Neuronal stem cell (in vitro differentiated cells): ENCODE data around the gene RUNX2.

Source experiments
- DNase-seq: peaks from one replicate; pipeline ENCODE4 v3.0.0-alpha.2; 2013; ENCODE audit warnings: low spot score
- H2AFZ ChIP-seq: one replicate; pipeline ENCODE4 v1.6.1; 2013; ENCODE audit warnings: mild to moderate bottlenecking, low read length, inconsistent platforms
- H2AK5ac ChIP-seq: 2 replicates; pipeline ENCODE4 v1.6.1; 2013; ENCODE audit warnings: low read depth, mild to moderate bottlenecking, inconsistent platforms, low read length, moderate library complexity, mixed read lengths
- H2BK120ac ChIP-seq: 2 replicates; pipeline ENCODE4 v1.6.1; 2013; ENCODE audit warnings: low read depth, mild to moderate bottlenecking, inconsistent platforms, low read length, moderate library complexity, mixed read lengths
- H2BK12ac ChIP-seq: one replicate; pipeline ENCODE4 v1.6.1; 2013; ENCODE audit warnings: low read length, inconsistent platforms
- H2BK15ac ChIP-seq: 2 replicates; pipeline ENCODE4 v1.6.1; 2013; ENCODE audit warnings: mild to moderate bottlenecking, low read length, inconsistent platforms, mixed read lengths
- H2BK5ac ChIP-seq: one replicate; pipeline ENCODE4 v1.6.1; 2013; ENCODE audit warnings: inconsistent platforms, mild to moderate bottlenecking, low read length, moderate library complexity
- H3K14ac ChIP-seq: one replicate; pipeline ENCODE4 v1.6.1; 2013; ENCODE audit warnings: low read length, inconsistent platforms
- H3K18ac ChIP-seq: 2 replicates; pipeline ENCODE4 v1.6.1; 2013; ENCODE audit warnings: low read length, inconsistent platforms
- H3K23ac ChIP-seq: 2 replicates; pipeline ENCODE4 v1.6.1; 2013; ENCODE audit warnings: low read depth, mild to moderate bottlenecking, mixed read lengths, low read length, inconsistent platforms; ENCODE audit not compliant: poor library complexity
- H3K27ac ChIP-seq: replicated peaks from 3 replicates; pipeline ENCODE4 v1.5.1; 2013; ENCODE audit warnings: low read length, inconsistent platforms
- H3K27me3 ChIP-seq, 3 experiments: 2 replicates each; pipeline ENCODE4 v1.6.1; 2013; ENCODE audit warnings: low read length in 3 of 3, mild to moderate bottlenecking in 2 of 3, inconsistent platforms in 1 of 3, low read depth in 1 of 3, mixed read lengths in 1 of 3, moderate library complexity in 1 of 3; ENCODE audit not compliant: control insufficient read depth in 3 of 3, insufficient read depth in 3 of 3
- H3K36me3 ChIP-seq, 2 donors: replicated peaks in 1 of 2; 2 replicates each; pipeline ENCODE4 v1.6.1; 2013; ENCODE audit warnings: low read length in 2 of 2; ENCODE audit not compliant: control insufficient read depth in 2 of 2, insufficient read depth in 2 of 2
- H3K4ac ChIP-seq: 2 replicates; pipeline ENCODE4 v1.6.1; 2013; ENCODE audit warnings: inconsistent platforms, mild to moderate bottlenecking, low read length, moderate library complexity
- H3K4me1 ChIP-seq, 2 donors: 1 replicate in 1 of 2; 2 replicates in 1 of 2; pipeline ENCODE4 v1.6.1; 2013; ENCODE audit warnings: low read length in 2 of 2, low read depth in 1 of 2; ENCODE audit not compliant: control insufficient read depth in 2 of 2, insufficient read depth in 1 of 2
- H3K4me2 ChIP-seq: one replicate; pipeline ENCODE4 v1.6.1; 2013; ENCODE audit warnings: mild to moderate bottlenecking, low read length, inconsistent platforms; ENCODE audit not compliant: insufficient read depth, poor library complexity, severe bottlenecking
- H3K4me3 ChIP-seq, 2 donors: 2 replicates each; pipeline ENCODE4 v1.5.1; 2013; ENCODE audit warnings: low read length in 2 of 2, mild to moderate bottlenecking in 2 of 2, inconsistent platforms in 1 of 2, moderate library complexity in 1 of 2
- H3K79me1 ChIP-seq: one replicate; pipeline ENCODE4 v1.6.1; 2013; ENCODE audit warnings: low read depth, mild to moderate bottlenecking, inconsistent platforms, low read length, moderate library complexity
- H3K9ac ChIP-seq: one replicate; pipeline ENCODE4 v1.6.1; 2013; ENCODE audit warnings: mild to moderate bottlenecking, low read depth, low read length, inconsistent platforms; ENCODE audit not compliant: poor library complexity
- H3K9me3 ChIP-seq, 2 donors: replicated peaks in 1 of 2; 2 replicates each; pipeline versions ENCODE3 to v1.6.1; 2013; ENCODE audit warnings: low read length in 2 of 2, mild to moderate bottlenecking in 2 of 2, inconsistent platforms in 1 of 2, low read depth in 1 of 2, mixed read lengths in 1 of 2, moderate library complexity in 1 of 2; ENCODE audit not compliant: control insufficient read depth in 2 of 2, insufficient read depth in 1 of 2
- H4K8ac ChIP-seq: one replicate; pipeline ENCODE4 v1.6.1; 2013; ENCODE audit warnings: low read depth, mild to moderate bottlenecking, inconsistent platforms, low read length, moderate library complexity
- H4K91ac ChIP-seq: one replicate; pipeline ENCODE4 v1.6.1; 2013; ENCODE audit warnings: low read length, low read depth, mild to moderate bottlenecking, inconsistent platforms; ENCODE audit not compliant: poor library complexity
- WGBS, 2 donors: extraction: QIAGEN DNeasy Blood & Tissue Kit; methylation state at CpG; one replicate each; pipeline ENCODE4 v1.1.7; 2013; ENCODE audit warnings: missing lambda C conversion rate in 2 of 2, mixed read lengths in 1 of 2; ENCODE audit not compliant: insufficient read length in 2 of 2, insufficient replicate concordance in 1 of 2; ENCODE audit errors: extremely low coverage in 2 of 2; 5-methylcytosine and 5-hydroxymethylcytosine counted together

Gene RUNX2

GRCh38 chr6:45652416-45652815 lies 324.3 kb downstream of the RUNX2 start:
- Histone ChIP-seq H3K4me3 (no peak overlapping the region), H3K4ac (no peak overlapping the region), H3K9me3 (no peaks in the 10 kb centered on the region), H3K18ac (no peak overlapping the region), H2BK5ac (no peak overlapping the region), H3K14ac (no peak overlapping the region), H2AFZ (no peak overlapping the region), H3K79me1 (no peaks in the 10 kb centered on the region), H2BK12ac (no peak overlapping the region), H3K9ac (no peak overlapping the region), H4K8ac (no peak overlapping the region), H3K36me3 (no peaks in the 10 kb centered on the region), H3K27me3 (no peaks in the 10 kb centered on the region), H4K91ac (no peak overlapping the region), H2AK5ac (no peak overlapping the region), H3K4me1 (no peaks in the 10 kb centered on the region), H2BK15ac (no peak overlapping the region), H3K27ac (no peak overlapping the region), H2BK120ac (no peak overlapping the region), H3K23ac (no peak overlapping the region), H3K4me2 (no peak overlapping the region)
- no peak for DNase-seq
- no CpG with 5 or more reads among the region's 1 CpG for WGBS, 2 donors

GRCh38 chr6:45653117-45653883 lies 325.2 kb downstream of the RUNX2 start:
- Histone ChIP-seq H3K36me3 (no peaks in the 10 kb centered on the region), H2BK15ac (no peak overlapping the region), H3K4me3 (no peak overlapping the region), H3K4me1 (no peaks in the 10 kb centered on the region), H3K14ac (no peak overlapping the region), H3K79me1 (no peaks in the 10 kb centered on the region), H4K91ac (no peak overlapping the region), H3K27me3 (no peaks in the 10 kb centered on the region), H2BK120ac (no peak overlapping the region), H4K8ac (no peak overlapping the region), H2AFZ (no peak overlapping the region), H3K4ac (no peak overlapping the region), H3K18ac (no peak overlapping the region), H2BK5ac (no peak overlapping the region), H3K4me2 (no peak overlapping the region), H2BK12ac (no peak overlapping the region), H3K9me3 (no peaks in the 10 kb centered on the region), H3K27ac (no peak overlapping the region), H2AK5ac (no peak overlapping the region), H3K23ac (no peak overlapping the region), H3K9ac (no peak overlapping the region)
- DNase-seq = no peak
- no CpG with 5 or more reads among the region's 4 CpGs for WGBS, 2 donors

- H3K4me3 ChIP-seq = no peak overlapping the region
- H4K8ac ChIP-seq = no peak overlapping the region
- H3K9me3 ChIP-seq = no peaks in the 10 kb centered on the region
- WGBS, 2 donors = no CpG with 5 or more reads among the region's 2 CpGs
- H2AK5ac ChIP-seq = no peak overlapping the region
- no peak overlapping the region for H3K4ac ChIP-seq
- H2BK15ac ChIP-seq = no peak overlapping the region
- H4K91ac ChIP-seq = no peak overlapping the region
- H2BK12ac ChIP-seq = no peak overlapping the region
- no peak overlapping the region for H3K9ac ChIP-seq
- H3K36me3 ChIP-seq = no peaks in the 10 kb centered on the region
- no peaks in the 10 kb centered on the region for H3K27me3 ChIP-seq
- H3K27ac ChIP-seq = no peak overlapping the region
- H3K23ac ChIP-seq = no peak overlapping the region
- no peak overlapping the region for H3K18ac ChIP-seq
- no peak for DNase-seq
- H2BK5ac ChIP-seq = no peak overlapping the region
- no peaks in the 10 kb centered on the region for H3K4me1 ChIP-seq
- no peak overlapping the region for H2AFZ ChIP-seq
- H2BK120ac ChIP-seq = no peak overlapping the region
- no peak overlapping the region for H3K4me2 ChIP-seq
- no peak overlapping the region for H3K14ac ChIP-seq
- no peaks in the 10 kb centered on the region for H3K79me1 ChIP-seq
Measured at GRCh38 chr6:45654673-45655072, 326.5 kb downstream of the RUNX2 start.

- Histone ChIP-seq H2BK120ac (no peak overlapping the region), H3K27me3 (no peaks in the 10 kb centered on the region), H2BK12ac (no peak overlapping the region), H3K23ac (no peak overlapping the region), H3K14ac (no peak overlapping the region), H3K4ac (no peak overlapping the region), H3K9me3 (no peaks in the 10 kb centered on the region), H3K9ac (no peak overlapping the region), H3K4me2 (no peak overlapping the region), H3K4me3 (no peak overlapping the region), H2AFZ (no peak overlapping the region), H3K36me3 (no peaks in the 10 kb centered on the region), H3K18ac (no peak overlapping the region), H4K8ac (no peak overlapping the region), H2AK5ac (no peak overlapping the region), H4K91ac (no peak overlapping the region), H3K79me1 (no peaks in the 10 kb centered on the region), H3K27ac (no peak overlapping the region), H2BK5ac (no peak overlapping the region), H3K4me1 (no peaks in the 10 kb centered on the region), H2BK15ac (no peak overlapping the region)
- no peak for DNase-seq
- WGBS, 2 donors = no CpG with 5 or more reads among the region's 4 CpGs
Measured at GRCh38 chr6:45655745-45656476, 327.8 kb downstream of the RUNX2 start.
